HG02678 (cell line): ENCODE results near the gene FRMD7.

Source experiments
- ATAC-seq: cut with Tn5 transposase; IDR thresholded peaks from one replicate; pipeline ENCODE4 v1.9.1; 2021; ENCODE audit warnings: mild to moderate bottlenecking, moderate library complexity; ENCODE audit not compliant: unreplicated experiment

FRMD7 gene

DNA sequence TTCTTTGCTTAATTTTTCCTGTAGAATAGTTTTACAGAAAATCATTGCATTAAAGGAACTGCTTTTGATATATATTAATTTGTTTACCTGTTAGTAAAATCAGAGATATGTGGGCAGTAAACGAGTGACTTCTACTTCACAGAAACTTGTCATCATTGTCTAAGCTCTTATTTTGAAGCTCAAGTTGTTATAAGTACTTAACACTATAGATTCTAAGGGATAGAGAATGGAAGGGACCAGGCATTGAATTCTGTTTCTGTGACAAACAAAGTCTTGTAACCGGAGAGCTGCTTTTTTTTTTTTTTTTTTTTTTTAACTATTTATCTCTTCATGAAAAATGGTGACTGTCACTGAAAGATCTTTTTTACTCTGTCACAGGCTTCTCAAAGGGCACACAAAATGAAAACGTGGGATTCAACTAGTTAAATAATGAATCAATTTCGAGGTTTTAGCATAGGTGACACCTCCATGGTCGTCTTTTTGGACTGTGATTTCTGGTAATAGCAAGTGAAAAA, 90.3 kb downstream of the FRMD7 start:
- no peak for ATAC-seq

DNA sequence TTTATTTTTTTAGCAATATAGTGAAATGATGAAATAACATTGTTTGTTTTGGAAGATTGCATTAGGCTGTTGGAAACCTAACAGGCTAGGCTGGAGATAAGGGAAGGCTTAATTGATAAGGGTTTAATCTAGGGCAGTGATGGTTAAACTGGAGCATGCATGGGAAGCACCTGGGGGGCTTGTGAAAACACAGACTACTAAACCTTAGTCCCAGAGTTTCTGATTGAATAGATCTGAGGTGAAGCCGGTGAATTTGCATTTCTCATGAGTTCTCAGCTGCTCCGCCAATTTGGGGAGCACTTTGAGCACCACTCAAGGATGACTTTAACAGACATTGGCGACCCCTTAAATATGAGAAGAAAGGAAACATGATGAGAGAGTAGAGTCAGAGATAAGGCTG, 93.2 kb downstream of the FRMD7 start:
- ATAC-seq, result peak; percentile 59

DNA sequence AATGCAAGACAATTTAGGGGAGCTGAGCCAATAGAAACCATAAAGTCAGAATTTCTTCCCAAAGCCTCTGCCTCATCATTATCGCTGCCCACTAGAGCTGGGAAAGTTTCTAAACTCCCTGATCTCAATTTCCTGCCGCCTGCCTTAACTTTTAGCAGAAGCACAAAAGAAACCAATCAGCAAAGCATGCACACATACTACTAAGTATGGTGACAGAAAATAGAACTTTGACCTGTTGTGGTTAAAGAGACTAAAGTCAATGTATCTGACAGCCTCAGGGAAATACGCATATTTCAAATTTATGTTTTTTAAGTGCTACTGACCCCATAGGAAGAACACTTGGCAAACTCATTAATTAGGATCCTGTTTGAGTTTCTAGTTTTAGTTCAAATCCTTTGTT, 94.7 kb downstream of the FRMD7 start:
- ATAC-seq, result no peak

DNA sequence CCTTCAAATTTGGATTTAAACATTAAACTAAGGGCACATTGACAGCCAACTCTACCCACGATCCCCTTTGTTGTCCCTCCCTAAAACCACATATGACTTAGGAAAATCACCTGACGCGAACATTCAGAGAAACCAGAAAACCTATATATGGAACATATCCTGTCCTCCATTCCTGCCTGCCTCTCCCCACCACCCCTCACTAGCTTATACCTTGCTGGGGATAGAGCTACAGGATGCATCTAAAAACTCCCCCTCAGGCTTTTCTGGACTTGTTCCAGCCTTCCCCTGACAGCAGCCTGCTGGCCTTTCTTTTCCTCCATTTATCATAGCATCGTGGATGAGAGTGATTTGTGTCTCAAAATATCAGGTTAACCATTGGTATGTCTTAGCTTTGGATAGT, 96.0 kb downstream of the FRMD7 start:
- no peak for ATAC-seq

DNA sequence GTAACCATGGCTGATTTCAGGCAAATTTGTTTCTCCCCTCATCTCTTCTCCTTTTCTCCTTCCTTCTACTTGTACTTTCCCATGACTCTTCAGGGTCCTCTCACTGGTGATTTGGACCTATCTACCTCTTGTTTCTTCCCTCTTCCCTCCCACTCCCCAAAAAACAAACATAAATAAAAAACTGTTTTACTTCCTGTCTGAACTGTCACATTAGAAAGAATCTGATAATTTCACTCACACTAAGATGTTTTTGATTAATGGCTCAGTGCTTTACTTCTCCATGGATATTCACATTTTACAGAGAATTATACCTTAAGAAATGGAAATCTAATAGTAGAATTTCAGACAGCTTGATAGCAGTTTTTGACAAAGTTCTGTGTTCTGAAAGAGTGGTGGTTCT, 97.6 kb downstream of the FRMD7 start:
- no peak for ATAC-seq
